GM18508 (cell line): ENCODE measurements around the gene AMOTL2.

Experiments used
- ATAC-seq: cut with Tn5 transposase; IDR thresholded peaks from one replicate; pipeline ENCODE4 v1.9.1; 2021; ENCODE audit warnings: moderate number of reproducible peaks; ENCODE audit not compliant: insufficient read depth, unreplicated experiment

AMOTL2 gene

DNA sequence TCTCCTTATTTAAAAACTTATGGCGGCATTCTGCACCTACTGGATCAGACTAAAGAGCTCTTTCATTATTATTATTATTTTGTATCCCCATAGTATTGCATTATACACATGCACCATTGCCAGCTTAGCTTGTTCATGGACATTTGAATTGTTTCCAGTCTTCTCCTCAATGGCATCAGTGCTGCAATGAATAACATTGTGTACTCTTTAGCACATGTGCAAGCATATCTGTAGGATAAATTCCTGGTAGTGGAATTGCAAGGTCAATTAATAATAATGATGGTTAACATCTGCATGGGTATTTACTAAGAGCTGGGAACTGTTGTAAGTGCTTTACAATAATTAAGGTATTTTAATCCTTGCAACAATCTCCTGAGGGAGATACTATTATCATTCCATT lies 52.0 kb downstream of the AMOTL2 start:
- ATAC-seq = no peak

DNA sequence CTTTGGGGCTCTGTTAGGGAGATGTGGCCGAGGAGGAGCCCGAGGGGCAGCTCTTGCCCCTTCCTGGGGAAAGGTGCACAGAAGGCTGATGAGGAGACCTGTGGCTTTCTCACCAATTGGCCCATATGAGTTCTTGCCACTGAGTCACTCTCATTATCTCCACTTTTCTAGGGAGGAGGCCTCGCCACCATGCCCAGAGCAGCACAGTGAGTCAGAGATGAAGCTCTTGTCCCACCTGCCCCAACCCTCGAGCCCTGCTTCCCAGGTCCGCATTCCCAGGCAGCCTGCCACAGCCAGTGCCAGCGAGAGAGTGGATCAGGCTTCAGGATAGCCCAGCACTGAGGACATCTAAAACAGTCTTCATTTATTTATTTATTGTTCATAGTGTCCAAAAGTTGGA lies 53.5 kb downstream of the AMOTL2 start:
- ATAC-seq = no peak

DNA sequence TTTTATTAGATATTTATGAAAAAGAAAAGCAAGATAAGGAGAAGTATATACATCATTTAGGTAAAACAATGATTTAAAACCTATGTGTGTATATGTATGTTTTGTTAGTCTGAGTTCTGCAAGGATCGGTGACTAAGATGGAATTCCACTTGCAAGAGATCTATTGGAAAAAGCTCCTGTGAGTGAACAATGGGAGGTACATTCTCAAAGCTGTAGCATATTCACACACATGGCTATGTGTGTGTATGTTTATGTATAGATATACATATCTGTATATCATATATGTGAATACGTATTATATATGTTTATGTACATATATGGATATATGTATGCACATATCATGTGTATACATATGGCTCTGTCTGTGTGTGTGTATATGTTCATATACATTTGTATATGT lies 54.3 kb downstream of the AMOTL2 start:
- ATAC-seq = no peak

DNA sequence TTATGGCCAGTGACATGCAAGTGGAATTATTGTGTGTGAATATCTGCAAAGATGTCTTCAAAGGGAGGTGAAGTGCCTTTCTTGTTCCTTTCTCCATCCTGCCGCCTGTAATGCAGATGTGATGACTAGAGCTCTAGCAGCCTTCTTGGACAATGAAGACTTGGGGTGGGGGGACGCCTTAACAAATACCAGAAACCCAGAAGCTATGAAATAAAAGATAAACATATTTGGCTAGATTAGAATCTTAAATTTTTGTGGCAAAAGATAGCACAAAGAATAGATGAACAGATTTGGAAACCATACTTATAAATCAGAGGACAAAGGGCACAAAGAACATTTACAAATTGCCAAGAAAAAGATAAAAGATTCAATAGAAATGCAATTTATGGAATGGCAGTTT lies 56.1 kb downstream of the AMOTL2 start:
- no peak for ATAC-seq

DNA sequence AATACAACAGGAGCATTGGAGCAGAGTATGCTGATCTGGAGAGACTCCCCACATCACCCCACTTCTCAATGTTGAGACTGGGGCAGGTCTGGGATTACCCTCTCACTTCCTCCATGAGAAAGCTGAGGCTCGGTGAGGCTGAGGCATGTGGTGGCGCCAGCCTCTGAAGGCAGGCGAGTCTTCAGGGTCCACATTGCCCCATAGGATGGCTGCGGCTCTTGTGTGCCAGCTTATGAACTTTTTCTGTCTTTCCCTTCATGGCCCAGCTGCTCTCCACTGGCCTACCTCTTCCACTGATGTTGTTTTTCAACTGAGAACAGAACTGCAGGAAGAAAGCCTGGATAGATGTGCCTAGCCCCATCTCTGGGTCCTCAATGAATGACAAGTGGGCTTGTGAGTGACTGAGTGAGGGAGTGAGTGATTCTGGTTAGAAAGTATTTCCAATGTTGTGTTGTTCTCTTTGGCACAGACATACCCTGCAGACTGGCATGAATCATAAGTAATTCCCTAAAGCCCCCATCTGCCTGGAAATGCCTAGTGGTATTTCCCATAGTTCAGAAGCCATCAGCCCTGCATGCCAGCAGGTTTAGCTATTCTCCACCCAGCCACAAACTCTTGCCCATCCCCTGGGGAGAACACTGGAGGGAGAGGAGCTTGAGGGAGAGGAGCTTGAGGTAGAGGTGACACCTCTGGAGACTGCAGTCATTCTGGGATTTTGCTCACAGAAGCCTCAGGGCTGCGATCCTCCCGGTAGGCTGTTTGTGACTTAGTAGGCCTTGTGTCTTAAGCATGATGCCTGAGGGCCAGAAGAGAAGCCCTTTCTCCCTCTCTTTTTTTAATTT lies 56.9 kb downstream of the AMOTL2 start:
- ATAC-seq = no peak

DNA sequence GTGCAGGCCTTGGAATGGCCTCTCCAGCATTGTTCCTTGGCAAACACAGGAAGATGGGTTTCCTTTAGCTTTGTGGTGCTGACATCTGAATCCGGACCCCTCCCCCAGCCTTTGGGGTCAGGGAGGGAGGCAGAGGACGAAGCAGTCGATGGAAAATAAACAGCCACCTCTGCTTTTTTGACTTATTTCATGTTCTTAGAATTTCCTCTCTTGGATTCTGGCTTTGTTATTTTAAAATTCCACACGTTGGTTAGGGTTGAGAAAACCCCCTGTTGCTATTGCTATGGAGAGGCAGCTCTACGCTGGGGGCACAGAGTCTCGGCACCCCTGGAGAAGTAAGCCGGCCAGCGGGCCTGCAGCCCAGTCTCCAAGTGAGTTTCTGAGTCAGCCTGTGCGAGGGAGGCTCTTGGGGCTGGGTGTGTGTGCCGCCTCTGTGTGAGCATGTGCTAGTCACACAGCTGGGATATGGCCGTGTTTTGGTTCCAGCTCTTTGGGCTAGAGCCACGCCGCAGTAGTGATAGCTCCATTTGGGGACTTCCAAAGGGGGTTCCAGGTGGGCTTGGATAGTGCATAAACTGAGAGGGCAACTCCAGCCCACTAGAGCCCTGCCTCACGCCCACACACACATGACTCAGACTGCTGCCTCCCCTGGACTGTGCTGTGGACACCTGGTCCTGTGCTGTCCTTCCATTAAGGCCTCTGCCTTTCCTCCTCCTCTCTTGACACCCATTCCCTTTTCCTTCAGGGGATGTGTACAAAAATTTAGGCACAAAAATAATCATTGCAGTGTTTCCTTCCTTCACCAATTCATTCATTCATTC lies 58.8 kb downstream of the AMOTL2 start:
- no peak for ATAC-seq

DNA sequence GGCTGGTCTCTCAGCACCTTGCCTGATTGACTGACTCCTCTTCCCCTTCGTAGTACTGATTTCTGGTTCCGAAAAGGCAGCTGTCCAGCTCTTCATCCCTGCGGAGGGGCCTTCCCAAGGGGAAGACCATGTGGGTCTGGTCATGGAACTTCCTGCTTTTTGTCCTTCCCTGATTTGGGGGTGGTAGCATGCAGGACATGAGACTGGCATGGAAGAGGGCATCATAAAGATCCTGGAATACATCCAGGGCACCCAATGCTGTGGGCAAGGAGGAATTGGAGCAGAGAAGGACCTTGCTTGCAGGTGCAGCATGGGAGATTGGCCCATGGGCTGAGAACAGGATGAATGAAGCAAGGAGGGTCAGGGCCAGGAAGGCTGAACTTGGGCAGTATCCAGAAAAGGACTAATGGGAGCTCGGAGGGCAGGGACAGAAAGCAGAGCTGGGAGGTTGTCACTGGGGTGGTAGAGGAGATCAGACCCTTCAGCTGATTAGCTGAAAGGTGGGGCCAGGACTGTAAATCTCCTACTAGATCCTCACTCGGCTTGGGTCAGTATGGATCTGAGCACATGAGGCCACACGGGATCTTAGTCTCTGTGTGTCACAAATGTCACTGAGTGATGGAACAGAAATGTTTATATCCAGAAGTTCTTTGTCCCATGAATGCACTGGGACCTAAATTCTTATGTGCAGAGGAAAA lies 59.5 kb downstream of the AMOTL2 start:
- ATAC-seq = no peak

DNA sequence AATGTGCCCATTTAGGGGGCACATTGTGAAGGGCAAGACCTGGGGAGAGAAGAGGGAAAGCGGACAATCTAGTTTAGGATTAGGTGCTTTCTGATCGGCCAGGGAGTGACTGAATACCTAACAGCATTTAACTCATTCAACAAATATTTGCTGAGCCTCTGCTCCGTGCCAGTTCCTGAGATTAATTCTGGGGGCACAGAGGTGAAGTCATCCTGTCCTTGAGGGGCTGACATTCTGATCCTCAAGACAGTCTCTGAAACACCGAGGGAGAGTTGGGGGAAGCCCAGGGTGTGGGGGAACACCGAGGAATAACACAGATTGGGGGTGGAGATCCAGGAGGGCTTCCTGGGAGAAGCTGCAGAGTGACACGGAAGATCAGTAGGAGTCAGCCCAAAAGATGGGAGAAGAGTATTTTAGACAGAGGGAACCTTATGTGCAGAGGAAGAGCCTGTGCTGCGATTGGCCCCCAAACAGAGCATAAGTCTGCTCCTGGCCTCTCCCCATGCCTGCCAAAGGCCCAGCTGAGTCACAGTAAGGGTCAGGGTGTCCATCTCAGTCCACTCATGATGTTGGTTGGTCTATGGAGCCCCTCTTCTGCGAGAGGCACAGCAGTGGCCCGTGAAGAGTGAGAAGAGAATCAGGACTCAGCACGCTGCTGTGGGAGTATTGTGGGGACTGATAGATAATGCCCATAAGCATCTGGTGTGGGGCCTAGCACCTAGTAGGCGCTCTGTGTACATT lies 60.2 kb downstream of the AMOTL2 start:
- ATAC-seq = no peak

DNA sequence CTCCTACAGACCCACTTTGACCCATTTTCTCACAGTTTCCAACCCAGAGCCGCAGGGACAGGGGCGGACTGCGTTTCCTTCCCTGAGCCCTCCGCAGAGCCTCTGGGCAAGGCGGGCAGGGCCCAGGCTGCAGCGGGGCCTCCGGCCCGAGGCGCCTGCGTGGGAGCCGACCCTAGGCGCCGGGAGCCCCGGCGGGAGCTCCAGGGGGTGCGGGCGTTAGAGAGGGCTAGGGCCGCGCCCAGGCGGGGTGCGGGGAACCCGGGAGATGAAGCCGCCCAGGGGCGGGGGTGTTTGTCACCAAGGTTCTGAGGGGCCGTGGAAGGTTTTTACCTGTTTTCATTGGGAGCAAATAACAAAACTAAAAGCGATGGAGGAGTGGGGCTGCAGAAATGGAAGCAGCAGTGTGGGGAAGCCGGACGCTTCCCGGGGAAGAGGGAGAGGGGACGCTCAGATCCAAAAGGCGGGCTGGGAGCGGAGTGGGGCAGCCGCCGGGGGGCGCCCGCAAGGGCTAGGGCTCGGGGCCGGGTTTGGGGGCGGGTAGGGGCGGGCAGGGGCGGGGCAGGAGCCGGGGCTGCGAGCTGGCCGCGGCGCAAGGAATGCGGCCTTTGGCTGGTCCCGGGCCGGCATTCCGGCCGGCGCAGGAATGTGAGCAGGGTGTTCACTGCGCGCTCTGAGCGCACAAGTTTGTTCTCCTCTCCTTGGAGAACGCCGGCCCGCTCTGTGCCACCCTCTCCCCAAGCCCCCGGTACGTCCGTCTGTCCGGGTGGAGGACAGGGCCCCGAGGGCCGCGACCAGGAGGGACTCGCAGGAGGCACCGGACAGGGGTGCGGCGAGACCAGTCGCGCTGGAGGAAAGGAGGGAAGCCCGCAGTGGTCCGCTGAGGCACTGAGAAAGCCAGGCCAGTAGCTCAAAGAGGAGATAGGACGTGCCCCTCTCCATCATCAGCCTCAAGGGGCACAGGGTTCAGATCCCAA lies 61.1 kb downstream of the AMOTL2 start:
- no peak for ATAC-seq

DNA sequence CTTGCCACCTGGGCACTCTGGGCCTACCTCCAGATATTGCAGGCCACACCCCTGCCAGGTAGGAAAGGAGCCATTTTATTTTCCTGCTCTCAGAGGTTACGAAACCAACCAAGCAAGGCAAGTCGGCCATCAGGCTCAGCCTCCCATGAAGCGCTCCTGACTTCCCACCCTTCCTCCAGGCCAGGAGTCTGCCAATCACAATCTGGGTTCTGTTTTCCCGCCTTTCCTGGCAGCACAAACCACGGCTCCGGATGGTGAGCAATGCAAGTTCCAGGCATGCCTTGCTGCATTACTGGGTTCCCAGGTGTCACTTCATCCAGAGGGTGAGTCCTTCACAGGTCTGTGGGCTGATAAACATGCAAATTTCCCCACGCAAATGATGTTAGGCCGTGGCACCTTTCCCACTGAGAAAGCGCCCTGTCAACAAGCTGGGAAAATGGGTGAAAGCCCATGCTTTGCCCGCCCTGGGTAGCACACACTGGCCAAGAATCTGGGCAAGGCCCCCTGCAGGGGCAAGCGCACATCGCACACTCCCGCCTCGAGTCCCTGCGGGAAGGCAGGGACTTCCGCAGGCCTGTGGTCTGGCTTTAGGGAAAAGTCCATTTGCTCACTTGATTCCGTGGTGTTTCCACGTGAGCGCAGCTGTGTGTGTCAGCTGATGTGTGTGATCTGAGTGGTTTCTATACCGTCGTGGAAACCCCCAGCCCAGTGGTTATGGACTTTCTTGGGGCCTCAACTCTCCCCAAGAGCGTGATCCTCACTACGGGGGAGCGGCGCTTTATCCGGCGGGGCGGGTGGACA lies 62.0 kb downstream of the AMOTL2 start:
- ATAC-seq = no peak

DNA sequence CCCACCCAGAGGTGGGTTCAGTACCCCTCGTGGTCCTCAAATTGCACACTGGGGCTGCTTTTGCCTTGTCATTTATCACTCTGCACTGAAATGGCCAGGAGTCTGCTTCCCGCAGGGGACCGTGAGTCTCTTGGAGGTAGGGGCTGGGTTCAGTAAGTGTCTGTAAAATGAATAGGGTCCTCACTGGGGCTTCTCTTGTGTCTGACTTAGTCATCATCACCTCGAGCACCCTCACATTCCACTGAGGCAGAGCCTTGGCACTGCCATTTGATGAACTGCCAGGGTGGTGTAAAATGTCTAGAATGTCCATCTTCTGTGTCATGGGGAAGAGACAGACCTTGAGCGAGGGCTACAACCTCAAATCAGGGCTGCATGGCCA lies 62.6 kb downstream of the AMOTL2 start:
- ATAC-seq = no peak

DNA sequence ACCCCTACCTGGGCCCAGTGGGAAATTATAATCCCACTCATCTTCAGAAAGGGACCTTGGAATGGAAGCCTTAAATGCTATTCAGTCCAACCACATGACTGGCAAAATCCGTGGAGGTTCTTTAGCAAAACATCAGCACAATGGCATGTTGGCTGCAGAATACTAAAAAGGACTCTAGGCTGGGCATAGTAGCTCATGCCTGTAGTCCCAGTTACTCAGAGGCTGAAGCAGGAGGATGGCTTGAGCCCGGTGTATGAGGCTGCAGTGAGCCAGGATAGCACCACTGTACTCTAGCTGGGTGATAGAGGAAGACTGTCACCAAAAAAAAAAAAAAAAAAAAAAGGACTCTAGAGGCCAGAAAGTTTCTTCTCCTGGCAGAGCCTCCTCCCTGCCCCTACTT lies 63.0 kb downstream of the AMOTL2 start:
- no peak for ATAC-seq

DNA sequence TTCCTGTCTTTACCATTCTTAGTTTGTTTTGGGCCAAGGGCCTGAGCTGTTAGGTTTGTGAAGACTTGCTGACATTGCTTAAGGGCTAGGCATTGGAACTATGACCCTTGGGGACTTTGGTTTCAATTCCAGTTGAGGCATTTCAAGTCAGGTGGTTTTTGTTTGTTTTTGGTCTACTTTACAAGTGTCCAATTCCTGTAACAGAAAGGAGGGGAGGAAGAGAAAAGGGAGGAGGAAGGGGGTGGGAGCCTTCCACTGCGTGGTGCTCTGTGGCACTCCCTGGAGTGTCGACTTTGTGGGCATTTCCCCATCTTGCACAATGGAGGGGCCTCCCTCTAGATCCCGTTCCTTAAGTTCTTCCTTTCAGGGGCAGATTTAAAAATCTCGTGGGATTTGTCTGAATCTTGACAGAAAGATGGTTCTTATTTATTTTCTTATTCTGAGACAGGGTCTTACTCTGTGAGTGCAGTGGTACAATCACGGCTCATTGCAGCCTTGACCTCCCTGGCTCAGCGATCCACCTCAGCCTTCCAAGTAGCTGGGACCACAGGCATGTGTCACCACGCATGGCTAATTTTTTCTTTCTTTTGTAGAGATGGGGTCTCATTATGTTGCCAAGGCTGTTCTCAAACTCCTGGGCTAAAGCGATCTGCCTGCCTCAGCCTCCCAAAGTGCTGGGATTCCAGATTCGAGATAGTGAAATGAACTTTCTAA lies 64.1 kb downstream of the AMOTL2 start:
- no peak for ATAC-seq

DNA sequence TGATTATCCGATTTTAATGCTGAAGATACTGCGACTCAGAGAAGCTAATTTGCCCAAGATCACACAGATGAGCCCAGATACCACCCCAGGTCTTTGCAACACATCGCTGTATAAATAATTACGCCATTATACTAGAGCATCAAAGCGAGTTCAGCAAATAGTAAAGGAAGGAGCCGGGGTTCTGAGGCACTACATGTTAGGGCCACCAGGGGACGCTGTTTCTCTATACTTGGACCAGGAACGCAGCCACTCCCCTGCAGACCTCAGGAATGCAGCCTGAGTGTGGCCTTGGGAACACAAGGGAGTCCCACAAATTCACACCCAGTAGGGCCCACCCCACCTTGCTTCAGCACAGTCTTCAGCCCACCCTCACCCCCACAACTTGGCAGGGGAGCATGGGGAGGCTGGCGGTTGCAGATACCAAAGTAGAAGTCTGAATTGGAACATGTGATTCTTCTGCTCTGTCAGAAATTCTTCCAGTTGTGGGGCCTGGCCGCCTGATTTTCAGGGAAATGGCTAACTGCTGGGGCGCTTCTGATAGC lies 65.8 kb downstream of the AMOTL2 start:
- no peak for ATAC-seq

DNA sequence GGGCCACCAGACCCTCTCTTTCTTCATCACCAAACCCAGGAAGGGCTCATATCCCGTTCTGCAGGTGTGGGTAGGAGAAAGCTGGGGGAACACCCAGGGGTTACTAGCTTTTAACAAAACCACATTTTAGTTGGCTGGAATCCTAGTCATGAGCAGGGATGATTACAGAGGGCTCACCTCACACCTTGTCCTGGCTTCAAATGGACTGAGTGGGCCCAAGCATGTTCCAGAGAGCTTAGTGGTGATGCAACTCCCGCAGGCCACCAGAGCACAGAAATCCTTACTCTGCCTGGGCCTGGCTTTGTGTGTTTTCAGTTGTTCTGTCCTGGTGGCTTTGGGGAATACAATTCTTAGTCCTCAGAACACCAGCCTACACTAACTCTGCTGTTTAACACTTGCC lies 66.8 kb downstream of the AMOTL2 start:
- no peak for ATAC-seq

DNA sequence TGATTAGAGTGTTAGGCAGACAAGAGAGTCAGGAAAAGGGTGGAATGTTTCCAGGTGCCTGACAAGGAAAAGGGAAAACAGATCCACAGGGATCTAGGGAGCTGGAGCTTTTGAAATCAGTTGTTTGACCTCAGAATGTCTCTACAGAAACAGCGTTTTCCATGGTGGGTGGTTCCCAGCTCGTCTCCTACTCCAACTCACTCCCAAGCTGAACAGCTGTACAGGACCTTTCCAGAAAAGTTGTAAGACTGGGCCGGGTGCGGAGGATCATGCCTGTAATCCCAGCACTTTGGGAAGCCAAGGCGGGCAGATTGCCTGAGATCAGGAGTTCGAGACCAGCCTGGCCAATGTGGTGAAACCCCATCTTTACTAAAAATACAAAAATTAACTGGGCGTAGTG lies 67.9 kb downstream of the AMOTL2 start:
- no peak for ATAC-seq
